Endodermal cell (in vitro differentiated cells): ENCODE data around the gene CHD9NB. TPM values are rescaled to one million over a fixed set of nuclear protein-coding genes. Genes with fewer than 3 reads are reported as not detected.

ENCODE experiments used
- DNase-seq: peaks from one replicate; pipeline ENCODE4 v3.0.0-alpha.2; 2017
- H3K27ac ChIP-seq: 2 replicates; pipeline ENCODE4 v1.5.1; 2013; ENCODE audit warnings: mild to moderate bottlenecking, low read depth, low read length, moderate library complexity
- H3K27me3 ChIP-seq: 2 replicates; pipeline ENCODE4 v1.6.1; 2013; ENCODE audit warnings: mild to moderate bottlenecking, low read length, moderate library complexity; ENCODE audit not compliant: insufficient read depth, control insufficient read depth, poor library complexity, severe bottlenecking
- H3K36me3 ChIP-seq: 2 replicates; pipeline ENCODE4 v1.7.0; 2013; ENCODE audit warnings: mild to moderate bottlenecking, low read length, moderate library complexity; ENCODE audit not compliant: control insufficient read depth, insufficient read depth
- H3K4me1 ChIP-seq: one replicate; pipeline ENCODE4 v1.7.0; 2013; ENCODE audit warnings: low read length; ENCODE audit not compliant: control insufficient read depth, insufficient read depth
- H3K4me3 ChIP-seq: 2 replicates; pipeline ENCODE4 v1.5.1; 2013; ENCODE audit warnings: mild to moderate bottlenecking, low read length, moderate library complexity
- H3K9ac ChIP-seq: 2 replicates; pipeline ENCODE4 v1.6.1; 2013; ENCODE audit warnings: mild to moderate bottlenecking, low read length, moderate library complexity; ENCODE audit not compliant: poor library complexity, severe bottlenecking; ENCODE audit errors: extremely low read depth
- H3K9me3 ChIP-seq: 2 replicates; pipeline ENCODE4 v1.6.1; 2013; ENCODE audit warnings: mild to moderate bottlenecking, low read length, moderate library complexity; ENCODE audit not compliant: control insufficient read depth
- H3K27ac Mint-ChIP-seq: 2 replicates; pipeline ENCODE4 v1.8.0; 2020; ENCODE audit warnings: mixed read lengths
- H3K27me3 Mint-ChIP-seq: 2 replicates; pipeline ENCODE4 v1.8.0; 2021; ENCODE audit warnings: mild to moderate bottlenecking, mixed read lengths; ENCODE audit not compliant: insufficient read depth
- H3K36me3 Mint-ChIP-seq: 2 replicates; pipeline ENCODE4 v1.8.0; 2020; ENCODE audit warnings: low read depth, mixed read lengths
- H3K4me1 Mint-ChIP-seq: 2 replicates; pipeline ENCODE4 v1.8.0; 2020; ENCODE audit warnings: mixed read lengths
- H3K4me3 Mint-ChIP-seq: 2 replicates; pipeline ENCODE4 v1.8.0; 2020; ENCODE audit warnings: mild to moderate bottlenecking, moderate library complexity, mixed read lengths
- H3K9me3 Mint-ChIP-seq: 2 replicates; pipeline ENCODE4 v1.8.0; 2020; ENCODE audit warnings: mild to moderate bottlenecking, mixed read lengths
- WGBS, 2 experiments: methylation state at CpG; one replicate each; pipeline versions ENCODE4 v1.1.5 to v1.1.7; 2013; ENCODE audit warnings: missing lambda C conversion rate in 2 of 2, mixed read lengths in 1 of 2; ENCODE audit not compliant: insufficient coverage in 1 of 2, insufficient read length in 1 of 2; 5-methylcytosine and 5-hydroxymethylcytosine counted together
- total RNA-seq, 2 donors: library from RNA; stranded (reverse); fragmentation: NEBNext Ultra II Directional in 1 of 2; extraction: Animal tissue kit (Norgen Biotek cat#: 25700) in 1 of 2; gene quantifications; 2 replicates in 1 of 2; 3 replicates in 1 of 2; pipeline ENCODE4 v1.2.1, GENCODE V29; 2021
- TF ChIP-seq, protein P1 (sequence below): fragments of 200-600 bp; sonication (generic); conservative IDR thresholded peaks from 2 replicates; pipeline ENCODE4 v1.5.0; 2021; ENCODE audit warnings: antibody characterized with exemption, mild to moderate bottlenecking

Gene CHD9NB
- total RNA-seq, 2 donors from 2014 or later, result 13.1 to 14.9 TPM

DNA sequence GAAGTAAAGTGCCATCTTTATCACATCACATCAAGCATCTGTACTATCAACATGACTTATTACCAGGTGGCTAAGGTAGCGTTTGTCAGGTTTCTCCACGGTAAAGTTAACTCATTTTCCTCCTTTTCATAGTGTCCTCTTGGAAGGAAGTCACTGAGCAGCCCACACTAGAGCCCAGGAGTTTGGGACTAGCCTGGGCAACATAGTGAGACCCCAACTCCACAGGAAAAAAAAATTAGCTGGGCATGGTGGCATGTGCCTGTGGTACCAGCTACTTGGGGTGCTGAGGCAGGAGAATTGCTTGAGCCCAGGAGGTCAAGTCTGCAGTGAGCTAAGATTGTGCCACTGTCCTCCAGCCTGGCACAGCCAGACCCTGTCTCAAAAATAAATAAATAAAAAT is 15.0 kb upstream of the CHD9NB start:
- Histone ChIP-seq H3K9me3 (no peaks in the 10 kb centered on the region), H3K4me1 (no peaks in the 10 kb centered on the region), H3K27ac (no peak overlapping the region), H3K36me3 (peaks cover 13% of the 10 kb centered on the region), H3K9ac (no peak overlapping the region), H3K27me3 (no peaks in the 10 kb centered on the region), H3K4me3 (no peak overlapping the region)
- H3K27me3 Mint-ChIP-seq, result no peaks in the 10 kb centered on the region
- 60 to 93% methylated on average over 1 to 2 of the region's 2 CpGs for WGBS, 2 experiments
- peaks cover 33% of the 10 kb centered on the region for H3K36me3 Mint-ChIP-seq
- DNase-seq, result no peak
- TF ChIP-seq, protein P1, sequence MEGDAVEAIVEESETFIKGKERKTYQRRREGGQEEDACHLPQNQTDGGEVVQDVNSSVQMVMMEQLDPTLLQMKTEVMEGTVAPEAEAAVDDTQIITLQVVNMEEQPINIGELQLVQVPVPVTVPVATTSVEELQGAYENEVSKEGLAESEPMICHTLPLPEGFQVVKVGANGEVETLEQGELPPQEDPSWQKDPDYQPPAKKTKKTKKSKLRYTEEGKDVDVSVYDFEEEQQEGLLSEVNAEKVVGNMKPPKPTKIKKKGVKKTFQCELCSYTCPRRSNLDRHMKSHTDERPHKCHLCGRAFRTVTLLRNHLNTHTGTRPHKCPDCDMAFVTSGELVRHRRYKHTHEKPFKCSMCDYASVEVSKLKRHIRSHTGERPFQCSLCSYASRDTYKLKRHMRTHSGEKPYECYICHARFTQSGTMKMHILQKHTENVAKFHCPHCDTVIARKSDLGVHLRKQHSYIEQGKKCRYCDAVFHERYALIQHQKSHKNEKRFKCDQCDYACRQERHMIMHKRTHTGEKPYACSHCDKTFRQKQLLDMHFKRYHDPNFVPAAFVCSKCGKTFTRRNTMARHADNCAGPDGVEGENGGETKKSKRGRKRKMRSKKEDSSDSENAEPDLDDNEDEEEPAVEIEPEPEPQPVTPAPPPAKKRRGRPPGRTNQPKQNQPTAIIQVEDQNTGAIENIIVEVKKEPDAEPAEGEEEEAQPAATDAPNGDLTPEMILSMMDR, result no peak
- peaks cover 2% of the 10 kb centered on the region for H3K9me3 Mint-ChIP-seq
- no peak overlapping the region for H3K27ac Mint-ChIP-seq
- no peak overlapping the region for H3K4me3 Mint-ChIP-seq
- no peaks in the 10 kb centered on the region for H3K4me1 Mint-ChIP-seq

DNA sequence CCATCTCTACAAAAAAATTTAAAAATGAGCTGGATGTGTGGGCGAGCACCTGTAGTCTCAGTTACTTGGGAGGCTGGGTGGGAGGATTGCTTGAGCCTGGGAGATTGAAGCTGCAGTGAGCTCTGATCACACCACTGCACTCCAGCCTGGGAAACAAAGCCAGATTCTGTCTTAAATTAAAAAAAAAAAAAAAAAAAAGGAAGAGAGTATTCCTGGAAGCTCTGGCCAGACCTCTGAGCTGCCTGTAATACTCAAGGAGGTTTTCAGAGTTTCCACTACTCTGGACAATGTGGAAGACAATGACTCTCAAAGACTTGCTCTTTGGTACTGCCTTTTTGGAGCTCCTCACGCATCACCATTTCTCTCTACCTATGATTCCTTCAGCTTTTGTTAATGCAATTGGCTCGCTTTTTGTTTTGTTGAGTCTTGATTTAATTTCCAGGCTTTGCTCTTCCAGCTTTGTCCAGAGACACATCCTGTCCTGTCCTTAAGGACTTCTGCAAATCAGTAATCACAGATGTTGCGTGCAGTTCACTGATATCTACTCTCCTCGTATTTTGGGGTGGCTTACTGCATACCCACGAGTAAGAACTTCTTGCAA is 12.9 kb upstream of the CHD9NB start:
- no peak for DNase-seq
- Histone ChIP-seq H3K9me3 (no peaks in the 10 kb centered on the region), H3K36me3 (peaks cover 13% of the 10 kb centered on the region), H3K9ac (no peak overlapping the region), H3K4me1 (no peaks in the 10 kb centered on the region), H3K27ac (no peak overlapping the region), H3K4me3 (no peak overlapping the region), H3K27me3 (no peaks in the 10 kb centered on the region)
- Mint-ChIP-seq H3K36me3 (peaks cover 23% of the 10 kb centered on the region), H3K9me3 (no peaks in the 10 kb centered on the region), H3K27me3 (no peaks in the 10 kb centered on the region), H3K4me3 (no peak overlapping the region), H3K27ac (no peak overlapping the region), H3K4me1 (no peaks in the 10 kb centered on the region)
- TF ChIP-seq, protein P1, result no peak
- WGBS, 2 experiments, result 93 to 100% methylated on average over 3 to 6 of the region's 6 CpGs

DNA sequence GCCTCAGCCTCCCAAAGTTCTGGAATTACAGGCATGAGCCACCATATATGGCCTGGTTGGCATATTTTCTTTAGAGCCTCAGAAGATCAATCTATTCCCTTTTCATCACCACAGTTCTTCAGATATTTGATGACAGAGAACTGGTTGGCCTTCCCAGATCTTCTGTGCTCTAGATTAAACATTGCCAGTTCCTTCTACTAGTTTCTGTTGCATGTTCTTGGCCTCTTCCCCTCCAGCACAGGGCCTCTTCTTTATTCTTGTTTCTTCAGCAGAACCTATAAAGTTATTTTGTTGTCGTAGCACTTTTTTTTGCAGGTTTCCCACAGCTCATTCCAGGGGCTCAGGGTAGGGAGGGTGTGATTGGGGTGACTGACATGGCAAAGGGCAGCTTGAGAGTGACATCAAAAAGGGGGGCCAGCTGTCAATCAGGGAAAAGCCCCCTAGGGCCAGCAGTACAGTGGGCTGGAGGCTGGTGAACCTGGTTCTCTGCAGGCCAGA is 11.4 kb upstream of the CHD9NB start:
- no peaks in the 10 kb centered on the region for H3K27me3 ChIP-seq
- no peak overlapping the region for H3K27ac ChIP-seq
- Mint-ChIP-seq H3K9me3 (no peaks in the 10 kb centered on the region), H3K4me1 (no peaks in the 10 kb centered on the region), H3K36me3 (peaks cover 14% of the 10 kb centered on the region), H3K4me3 (no peak overlapping the region), H3K27ac (no peak overlapping the region), H3K27me3 (no peaks in the 10 kb centered on the region)
- TF ChIP-seq, protein P1, result no peak
- 100% methylated on average over 1 of the region's 1 CpG for WGBS, 2 experiments
- no peaks in the 10 kb centered on the region for H3K9me3 ChIP-seq
- H3K9ac ChIP-seq, result no peak overlapping the region
- H3K4me1 ChIP-seq, result no peaks in the 10 kb centered on the region
- H3K36me3 ChIP-seq, result peaks cover 13% of the 10 kb centered on the region
- no peak for DNase-seq
- H3K4me3 ChIP-seq, result no peak overlapping the region
